HEK293 (cell line): ENCODE data around the gene RALY.

Experiments used
- CTCF ChIA-PET: fragments of 350-600 bp; formaldehyde crosslinking; extraction: SDS; loops from one replicate; lab custom pipeline; 2021; ENCODE audit warnings: antibody characterized with exemption; lab: Yijun Ruan, JAX
- POLR2A ChIA-PET: fragments of 300-600 bp; formaldehyde crosslinking; extraction: SDS; loops from one replicate; lab custom pipeline; 2020; ENCODE audit warnings: antibody characterized with exemption, inconsistent platforms; lab: Yijun Ruan, JAX
- H3K27ac ChIP-seq: fragments of 200-500 bp; sonication (Bioruptor generic); 2 replicates; pipeline ENCODE4 v1.5.1; 2014; ENCODE audit warnings: low read depth, low read length, control low read depth, inconsistent platforms; ENCODE audit errors: extremely low read depth
- H3K36me3 ChIP-seq, 2 experiments: fragments of 200-500 bp in 1 of 2; sonication (Bioruptor generic) in 1 of 2; 1 replicate in 1 of 2; 2 replicates in 1 of 2; pipeline ENCODE4 v1.5.1; 2014 to 2017; ENCODE audit warnings: inconsistent platforms in 2 of 2, low read length in 2 of 2; ENCODE audit not compliant: control insufficient read depth in 2 of 2, insufficient read depth in 1 of 2
- H3K4me1 ChIP-seq: fragments of 200-500 bp; sonication (Bioruptor generic); 2 replicates; pipeline ENCODE4 v1.5.1; 2014; ENCODE audit warnings: mild to moderate bottlenecking, low read length, inconsistent platforms; ENCODE audit not compliant: control insufficient read depth, insufficient read depth
- H3K4me3 ChIP-seq: 2 replicates; pipeline ENCODE4 v1.5.1; 2011; ENCODE audit warnings: low read depth, mild to moderate bottlenecking, control low read depth, low read length, moderate library complexity
- H3K9me3 ChIP-seq: fragments of 200-500 bp; sonication (Bioruptor generic); 2 replicates; pipeline ENCODE4 v1.5.1; 2014; ENCODE audit warnings: low read depth, low read length, inconsistent platforms; ENCODE audit not compliant: control insufficient read depth, insufficient read depth
- ATF2 ChIP-seq: fragments of 450-650 bp; formaldehyde crosslinking; IDR thresholded peaks from 2 replicates; pipeline ENCODE4 v1.5.1; 2016; ENCODE audit warnings: missing biosample characterization, missing genetic modification characterization, low read depth
- HIC1 ChIP-seq: fragments of 450-650 bp; formaldehyde crosslinking; IDR thresholded peaks from 2 replicates; pipeline ENCODE4 v1.5.1; 2016; ENCODE audit warnings: missing biosample characterization, missing genetic modification characterization
- HOXC10 ChIP-seq: sonication (generic); formaldehyde crosslinking; IDR thresholded peaks from 2 replicates; pipeline ENCODE4 v1.8.1; 2023; ENCODE audit warnings: mild to moderate bottlenecking, missing genetic modification reagents
- KLF10 ChIP-seq: fragments of 450-650 bp; IDR thresholded peaks from 2 replicates; pipeline ENCODE4 v1.5.1; 2018; ENCODE audit warnings: missing biosample characterization, mild to moderate bottlenecking, missing genetic modification characterization
- MYNN ChIP-seq: fragments of 450-650 bp; formaldehyde crosslinking; IDR thresholded peaks from 2 replicates; pipeline ENCODE4 v1.5.1; 2016; ENCODE audit warnings: missing biosample characterization, missing genetic modification characterization, borderline replicate concordance
- PATZ1 ChIP-seq: fragments of 450-650 bp; formaldehyde crosslinking; IDR thresholded peaks from 2 replicates; pipeline ENCODE4 v1.5.1; 2016; ENCODE audit warnings: missing biosample characterization, missing genetic modification characterization
- SP3 ChIP-seq: fragments of 450-650 bp; formaldehyde crosslinking; IDR thresholded peaks from 2 replicates; pipeline ENCODE4 v1.5.1; 2016; ENCODE audit warnings: missing biosample characterization, missing genetic modification characterization
- ZEB2 ChIP-seq: fragments of 450-650 bp; formaldehyde crosslinking; IDR thresholded peaks from 2 replicates; pipeline ENCODE4 v1.5.1; 2016; ENCODE audit warnings: missing biosample characterization, missing genetic modification characterization
- ZNF155 ChIP-seq: fragments of 450-650 bp; formaldehyde crosslinking; IDR thresholded peaks from 2 replicates; pipeline ENCODE4 v1.5.1; 2016; ENCODE audit warnings: missing biosample characterization, missing genetic modification characterization
- ZNF169 ChIP-seq: fragments of 450-650 bp; formaldehyde crosslinking; IDR thresholded peaks from 2 replicates; pipeline ENCODE4 v1.5.1; 2016; ENCODE audit warnings: missing biosample characterization, missing genetic modification characterization
- ZNF324 ChIP-seq: fragments of 450-650 bp; formaldehyde crosslinking; IDR thresholded peaks from 2 replicates; pipeline ENCODE4 v1.5.1; 2016; ENCODE audit warnings: missing biosample characterization, missing genetic modification characterization
- ZNF394 ChIP-seq: fragments of 450-650 bp; formaldehyde crosslinking; IDR thresholded peaks from 2 replicates; pipeline ENCODE4 v1.5.1; 2016; ENCODE audit warnings: missing biosample characterization, missing genetic modification characterization, mild to moderate bottlenecking, moderate library complexity, borderline replicate concordance
- ZXDB ChIP-seq: fragments of 450-650 bp; formaldehyde crosslinking; IDR thresholded peaks from 2 replicates; pipeline ENCODE4 v1.5.1; 2016; ENCODE audit warnings: missing biosample characterization, missing genetic modification characterization
- TF ChIP-seq, protein P1 (sequence below): fragments of 450-650 bp; formaldehyde crosslinking; IDR thresholded peaks from 2 replicates; pipeline ENCODE4 v1.5.1; 2016; ENCODE audit warnings: missing biosample characterization, missing genetic modification characterization
- TF ChIP-seq, protein P2 (sequence below): fragments of 450-650 bp; formaldehyde crosslinking; conservative IDR thresholded peaks from 2 replicates; pipeline ENCODE4 v1.5.1; 2016; ENCODE audit warnings: low read depth, missing biosample characterization, missing genetic modification characterization

The RALY gene

GRCh38 chr20:33992923-33993575 lies 662 bp upstream of the RALY start (continued):
- TF ChIP-seq, protein P1, sequence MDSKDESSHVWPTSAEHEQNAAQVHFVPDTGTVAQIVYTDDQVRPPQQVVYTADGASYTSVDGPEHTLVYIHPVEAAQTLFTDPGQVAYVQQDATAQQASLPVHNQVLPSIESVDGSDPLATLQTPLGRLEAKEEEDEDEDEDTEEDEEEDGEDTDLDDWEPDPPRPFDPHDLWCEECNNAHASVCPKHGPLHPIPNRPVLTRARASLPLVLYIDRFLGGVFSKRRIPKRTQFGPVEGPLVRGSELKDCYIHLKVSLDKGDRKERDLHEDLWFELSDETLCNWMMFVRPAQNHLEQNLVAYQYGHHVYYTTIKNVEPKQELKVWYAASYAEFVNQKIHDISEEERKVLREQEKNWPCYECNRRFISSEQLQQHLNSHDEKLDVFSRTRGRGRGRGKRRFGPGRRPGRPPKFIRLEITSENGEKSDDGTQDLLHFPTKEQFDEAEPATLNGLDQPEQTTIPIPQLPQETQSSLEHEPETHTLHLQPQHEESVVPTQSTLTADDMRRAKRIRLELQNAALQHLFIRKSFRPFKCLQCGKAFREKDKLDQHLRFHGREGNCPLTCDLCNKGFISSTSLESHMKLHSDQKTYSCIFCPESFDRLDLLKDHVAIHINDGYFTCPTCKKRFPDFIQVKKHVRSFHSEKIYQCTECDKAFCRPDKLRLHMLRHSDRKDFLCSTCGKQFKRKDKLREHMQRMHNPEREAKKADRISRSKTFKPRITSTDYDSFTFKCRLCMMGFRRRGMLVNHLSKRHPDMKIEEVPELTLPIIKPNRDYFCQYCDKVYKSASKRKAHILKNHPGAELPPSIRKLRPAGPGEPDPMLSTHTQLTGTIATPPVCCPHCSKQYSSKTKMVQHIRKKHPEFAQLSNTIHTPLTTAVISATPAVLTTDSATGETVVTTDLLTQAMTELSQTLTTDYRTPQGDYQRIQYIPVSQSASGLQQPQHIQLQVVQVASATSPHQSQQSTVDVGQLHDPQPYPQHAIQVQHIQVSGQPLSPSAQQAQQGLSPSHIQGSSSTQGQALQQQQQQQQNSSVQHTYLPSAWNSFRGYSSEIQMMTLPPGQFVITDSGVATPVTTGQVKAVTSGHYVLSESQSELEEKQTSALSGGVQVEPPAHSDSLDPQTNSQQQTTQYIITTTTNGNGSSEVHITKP (tag by site-specific recombination): peak; percentile 97
- no peak for TF ChIP-seq ZNF169 (tag by site-specific recombination)
- no peak for TF ChIP-seq ZNF155 (tag by site-specific recombination)
- no peak for TF ChIP-seq ZXDB (tag by site-specific recombination)
- TF ChIP-seq, protein P2, sequence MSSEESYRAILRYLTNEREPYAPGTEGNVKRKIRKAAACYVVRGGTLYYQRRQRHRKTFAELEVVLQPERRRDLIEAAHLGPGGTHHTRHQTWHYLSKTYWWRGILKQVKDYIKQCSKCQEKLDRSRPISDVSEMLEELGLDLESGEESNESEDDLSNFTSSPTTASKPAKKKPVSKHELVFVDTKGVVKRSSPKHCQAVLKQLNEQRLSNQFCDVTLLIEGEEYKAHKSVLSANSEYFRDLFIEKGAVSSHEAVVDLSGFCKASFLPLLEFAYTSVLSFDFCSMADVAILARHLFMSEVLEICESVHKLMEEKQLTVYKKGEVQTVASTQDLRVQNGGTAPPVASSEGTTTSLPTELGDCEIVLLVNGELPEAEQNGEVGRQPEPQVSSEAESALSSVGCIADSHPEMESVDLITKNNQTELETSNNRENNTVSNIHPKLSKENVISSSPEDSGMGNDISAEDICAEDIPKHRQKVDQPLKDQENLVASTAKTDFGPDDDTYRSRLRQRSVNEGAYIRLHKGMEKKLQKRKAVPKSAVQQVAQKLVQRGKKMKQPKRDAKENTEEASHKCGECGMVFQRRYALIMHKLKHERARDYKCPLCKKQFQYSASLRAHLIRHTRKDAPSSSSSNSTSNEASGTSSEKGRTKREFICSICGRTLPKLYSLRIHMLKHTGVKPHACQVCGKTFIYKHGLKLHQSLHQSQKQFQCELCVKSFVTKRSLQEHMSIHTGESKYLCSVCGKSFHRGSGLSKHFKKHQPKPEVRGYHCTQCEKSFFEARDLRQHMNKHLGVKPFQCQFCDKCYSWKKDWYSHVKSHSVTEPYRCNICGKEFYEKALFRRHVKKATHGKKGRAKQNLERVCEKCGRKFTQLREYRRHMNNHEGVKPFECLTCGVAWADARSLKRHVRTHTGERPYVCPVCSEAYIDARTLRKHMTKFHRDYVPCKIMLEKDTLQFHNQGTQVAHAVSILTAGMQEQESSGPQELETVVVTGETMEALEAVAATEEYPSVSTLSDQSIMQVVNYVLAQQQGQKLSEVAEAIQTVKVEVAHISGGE: peak; percentile 95

DNA sequence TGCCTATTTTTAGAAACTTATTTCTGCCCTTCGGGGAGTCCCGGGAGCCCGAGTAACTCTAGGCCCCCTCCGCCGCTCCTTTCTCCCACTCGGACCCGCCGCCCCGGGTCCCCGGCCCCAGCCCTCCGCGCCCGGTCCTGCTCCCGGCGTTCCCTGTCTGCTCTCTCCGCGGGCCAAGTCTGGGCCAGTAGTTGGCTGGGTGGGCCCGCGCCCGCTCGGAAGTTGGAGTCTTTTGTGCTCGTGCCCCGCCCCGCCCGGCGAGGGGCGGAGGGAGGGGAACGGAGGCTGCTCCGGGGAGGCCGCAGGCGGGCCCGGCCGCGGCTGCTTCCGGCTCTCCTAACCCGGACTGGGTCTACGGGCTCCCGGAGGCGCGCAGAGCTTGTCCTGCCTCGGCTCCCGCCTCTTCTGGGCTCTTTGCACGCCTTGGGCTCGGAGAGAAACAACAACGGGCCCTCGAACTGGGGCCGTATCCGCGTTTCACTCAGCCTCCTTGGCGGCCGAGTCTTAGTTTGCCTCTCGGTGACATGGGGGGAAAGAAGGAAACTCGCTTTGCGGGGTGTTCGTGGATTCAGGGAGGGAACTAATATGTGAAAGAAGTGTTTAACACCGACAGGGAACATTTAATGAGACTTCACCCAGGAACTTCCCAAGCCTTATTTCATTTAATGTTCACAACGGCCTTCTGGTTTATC lies 657 bp downstream of the RALY start:
- Histone ChIP-seq H3K4me1 (peaks cover 6% of the 10 kb centered on the region; the same call in 1 of the 2 replicates), H3K27ac (peak overlapping the region; percentile 97), H3K36me3 (peaks cover 0 to 2% of the 10 kb centered on the region in 2 experiments; a peak in 1 of 3 replicates), H3K9me3 (no peaks in the 10 kb centered on the region), H3K4me3 (peak overlapping the region; percentile 59)
- POLR2A ChIA-PET: interaction anchor here (0.9 to 2.8 kb wide), 8 partner anchors 12 to 505 kb away, joined by 3 to 25 read pairs (median 6); partner anchors contain the start of genes CBFA2T2, CHMP4B and EIF2S2
- CTCF ChIA-PET: interaction anchor here (0.6 kb wide), 1 partner anchor 12 kb away, joined by 3 read pairs; no protein-coding TSS in a partner anchor
- peak; percentile 91 for TF ChIP-seq SP3
- TF ChIP-seq ZEB2 (tag by site-specific recombination): peak; percentile 63
- TF ChIP-seq KLF10 (tag by site-specific recombination): 0 out of 2 replicates have a peak, but pooled peaks have one; percentile 26
- TF ChIP-seq HOXC10: no peak
- peak; percentile 69; the same call in 1 of the 2 replicates for TF ChIP-seq PATZ1
- TF ChIP-seq, protein P2: peak; percentile 84
- 0 out of 2 replicates have a peak, but pooled peaks have one; percentile 29 for TF ChIP-seq ZNF324
- no peak for TF ChIP-seq ATF2
- TF ChIP-seq ZXDB (tag by site-specific recombination): peak; percentile 65
- TF ChIP-seq MYNN (tag by site-specific recombination): no peak
- TF ChIP-seq HIC1 (tag by site-specific recombination): 0 out of 2 replicates have a peak, but pooled peaks have one; percentile 40
- TF ChIP-seq ZNF394: peak; percentile 16; the same call in 1 of the 2 replicates
